WTC11 (cell line): ENCODE data around the gene SRGAP1.

Experiments
- ATF3 ChIP-seq: sonication (generic); formaldehyde crosslinking; conservative IDR thresholded peaks from 2 replicates; pipeline ENCODE4 v1.8.1; 2022; ENCODE audit warnings: mild to moderate bottlenecking, missing genetic modification reagents
- CBFB ChIP-seq: sonication (generic); formaldehyde crosslinking; IDR thresholded peaks from 2 replicates; pipeline ENCODE4 v1.8.1; 2022; ENCODE audit warnings: mild to moderate bottlenecking, low read depth, missing genetic modification reagents
- CTCF ChIP-seq: fragments of 200-600 bp; IDR thresholded peaks from 2 replicates; pipeline ENCODE4 v1.8.0; 2022; ENCODE audit warnings: antibody characterized with exemption
- ELF4 ChIP-seq: sonication (generic); formaldehyde crosslinking; IDR thresholded peaks from 2 replicates; pipeline ENCODE4 v1.8.1; 2022; ENCODE audit warnings: low read depth, mild to moderate bottlenecking, moderate library complexity, missing genetic modification reagents
- ETV6 ChIP-seq: sonication (generic); formaldehyde crosslinking; IDR thresholded peaks from 2 replicates; pipeline ENCODE4 v1.8.1; 2022; ENCODE audit warnings: mild to moderate bottlenecking, missing genetic modification reagents
- HMGXB4 ChIP-seq: sonication (generic); formaldehyde crosslinking; IDR thresholded peaks from 2 replicates; pipeline ENCODE4 v1.8.1; 2023; ENCODE audit warnings: mild to moderate bottlenecking, moderate library complexity, missing genetic modification reagents
- KAT7 ChIP-seq: sonication (generic); formaldehyde crosslinking; IDR thresholded peaks from 2 replicates; pipeline ENCODE4 v1.8.1; 2023; ENCODE audit warnings: missing genetic modification reagents, mild to moderate bottlenecking, borderline replicate concordance
- NFE2L1 ChIP-seq: sonication (generic); formaldehyde crosslinking; IDR thresholded peaks from 2 replicates; pipeline ENCODE4 v1.8.1; 2023; ENCODE audit warnings: missing genetic modification reagents
- NR2C2 ChIP-seq: sonication (generic); formaldehyde crosslinking; IDR thresholded peaks from 2 replicates; pipeline ENCODE4 v1.8.0; 2022; ENCODE audit warnings: mild to moderate bottlenecking, missing genetic modification reagents
- SMAD3 ChIP-seq: sonication (generic); formaldehyde crosslinking; IDR thresholded peaks from 2 replicates; pipeline ENCODE4 v1.8.0; 2022; ENCODE audit warnings: missing genetic modification reagents, mild to moderate bottlenecking, borderline replicate concordance
- USF2 ChIP-seq: sonication (generic); formaldehyde crosslinking; IDR thresholded peaks from 2 replicates; pipeline ENCODE4 v1.8.1; 2023; ENCODE audit warnings: mild to moderate bottlenecking, missing genetic modification reagents, moderate library complexity
- ZNF121 ChIP-seq: sonication (generic); formaldehyde crosslinking; IDR thresholded peaks from 2 replicates; pipeline ENCODE4 v1.8.0; 2023; ENCODE audit warnings: missing genetic modification reagents
- TF ChIP-seq, protein P1 (sequence below): fragments of 250-450 bp; sonication (Bioruptor Pico); IDR thresholded peaks from 2 replicates; pipeline ENCODE4 v1.9.0; 2021; ENCODE audit warnings: mild to moderate bottlenecking, borderline replicate concordance

GRCh38 chr12:63995512-63995911 lies 151.0 kb downstream of the SRGAP1 start:
- TF ChIP-seq CTCF (no peak), ATF3 (CRISPR knock-in tag) (no peak), ELF4 (CRISPR knock-in tag) (no peak), CBFB (CRISPR knock-in tag) (no peak), NR2C2 (CRISPR knock-in tag) (no peak), SMAD3 (CRISPR knock-in tag) (no peak), NFE2L1 (CRISPR knock-in tag) (no peak), ETV6 (CRISPR knock-in tag) (no peak), HMGXB4 (CRISPR knock-in tag) (no peak), ZNF121 (CRISPR knock-in tag) (no peak), KAT7 (CRISPR knock-in tag) (no peak), USF2 (CRISPR knock-in tag) (no peak)
- TF ChIP-seq, protein P1, sequence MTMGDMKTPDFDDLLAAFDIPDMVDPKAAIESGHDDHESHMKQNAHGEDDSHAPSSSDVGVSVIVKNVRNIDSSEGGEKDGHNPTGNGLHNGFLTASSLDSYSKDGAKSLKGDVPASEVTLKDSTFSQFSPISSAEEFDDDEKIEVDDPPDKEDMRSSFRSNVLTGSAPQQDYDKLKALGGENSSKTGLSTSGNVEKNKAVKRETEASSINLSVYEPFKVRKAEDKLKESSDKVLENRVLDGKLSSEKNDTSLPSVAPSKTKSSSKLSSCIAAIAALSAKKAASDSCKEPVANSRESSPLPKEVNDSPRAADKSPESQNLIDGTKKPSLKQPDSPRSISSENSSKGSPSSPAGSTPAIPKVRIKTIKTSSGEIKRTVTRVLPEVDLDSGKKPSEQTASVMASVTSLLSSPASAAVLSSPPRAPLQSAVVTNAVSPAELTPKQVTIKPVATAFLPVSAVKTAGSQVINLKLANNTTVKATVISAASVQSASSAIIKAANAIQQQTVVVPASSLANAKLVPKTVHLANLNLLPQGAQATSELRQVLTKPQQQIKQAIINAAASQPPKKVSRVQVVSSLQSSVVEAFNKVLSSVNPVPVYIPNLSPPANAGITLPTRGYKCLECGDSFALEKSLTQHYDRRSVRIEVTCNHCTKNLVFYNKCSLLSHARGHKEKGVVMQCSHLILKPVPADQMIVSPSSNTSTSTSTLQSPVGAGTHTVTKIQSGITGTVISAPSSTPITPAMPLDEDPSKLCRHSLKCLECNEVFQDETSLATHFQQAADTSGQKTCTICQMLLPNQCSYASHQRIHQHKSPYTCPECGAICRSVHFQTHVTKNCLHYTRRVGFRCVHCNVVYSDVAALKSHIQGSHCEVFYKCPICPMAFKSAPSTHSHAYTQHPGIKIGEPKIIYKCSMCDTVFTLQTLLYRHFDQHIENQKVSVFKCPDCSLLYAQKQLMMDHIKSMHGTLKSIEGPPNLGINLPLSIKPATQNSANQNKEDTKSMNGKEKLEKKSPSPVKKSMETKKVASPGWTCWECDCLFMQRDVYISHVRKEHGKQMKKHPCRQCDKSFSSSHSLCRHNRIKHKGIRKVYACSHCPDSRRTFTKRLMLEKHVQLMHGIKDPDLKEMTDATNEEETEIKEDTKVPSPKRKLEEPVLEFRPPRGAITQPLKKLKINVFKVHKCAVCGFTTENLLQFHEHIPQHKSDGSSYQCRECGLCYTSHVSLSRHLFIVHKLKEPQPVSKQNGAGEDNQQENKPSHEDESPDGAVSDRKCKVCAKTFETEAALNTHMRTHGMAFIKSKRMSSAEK = no peak
